GM18858 (cell line): ENCODE measurements around the gene EPHB6.

Source experiments
- ATAC-seq: cut with Tn5 transposase; IDR thresholded peaks from one replicate; pipeline ENCODE4 v1.9.1; 2021; ENCODE audit not compliant: unreplicated experiment

The EPHB6 gene

GRCh38 chr7:142854372-142855113, at the start of gene EPHB6:
TSS of gene EPHB6 (plus strand) at chr7:142855076. CDS start at chr7:142863228, 8,152 bp downstream.
- ATAC-seq: peak; percentile 30

GRCh38 chr7:142805350-142806021, 49.4 kb upstream of the EPHB6 start:
- no peak for ATAC-seq

GRCh38 chr7:142806022-142806356, 48.9 kb upstream of the EPHB6 start:
- ATAC-seq: no peak

- ATAC-seq: no peak
Measured at GRCh38 chr7:142806957-142807356, 47.9 kb upstream of the EPHB6 start.

- ATAC-seq: peak; percentile 22
Measured at GRCh38 chr7:142807855-142808460, 46.9 kb upstream of the EPHB6 start.

GRCh38 chr7:142808461-142808801, 46.4 kb upstream of the EPHB6 start:
- peak; percentile 7 for ATAC-seq

GRCh38 chr7:142808802-142809583, 45.9 kb upstream of the EPHB6 start:
- peak; percentile 86 for ATAC-seq

- ATAC-seq: no peak
Measured at GRCh38 chr7:142809671-142810070, 45.2 kb upstream of the EPHB6 start.

GRCh38 chr7:142811154-142811737, 43.6 kb upstream of the EPHB6 start:
- ATAC-seq: no peak

- no peak for ATAC-seq
Measured at GRCh38 chr7:142812437-142813215, 42.2 kb upstream of the EPHB6 start.

GRCh38 chr7:142813226-142813625, 41.6 kb upstream of the EPHB6 start:
- ATAC-seq: no peak

GRCh38 chr7:142813699-142814098, 41.2 kb upstream of the EPHB6 start:
- ATAC-seq: no peak

- no peak for ATAC-seq
Measured at GRCh38 chr7:142814451-142814850, 40.4 kb upstream of the EPHB6 start.

GRCh38 chr7:142815134-142815533, 39.7 kb upstream of the EPHB6 start:
- no peak for ATAC-seq

GRCh38 chr7:142817506-142817905, 37.4 kb upstream of the EPHB6 start:
- no peak for ATAC-seq

GRCh38 chr7:142819530-142819929, 35.3 kb upstream of the EPHB6 start:
- no peak for ATAC-seq

- ATAC-seq: no peak
Measured at GRCh38 chr7:142822714-142823113, 32.2 kb upstream of the EPHB6 start.

- no peak for ATAC-seq
Measured at GRCh38 chr7:142827951-142828500, 26.9 kb upstream of the EPHB6 start.

GRCh38 chr7:142832417-142832816, 22.5 kb upstream of the EPHB6 start:
- ATAC-seq: no peak
